ENCODE data around the gene C17orf67. TPM values are rescaled to one million over a fixed set of nuclear protein-coding genes. Genes with fewer than 3 reads are reported as not detected.

Gene C17orf67
- total and polyA plus RNA-seq, 2 of the 8 experiments (the other 6 are each of a cell fraction or from before 2014, with no cell fraction given), result 0.67 to 2.2 TPM

DNA sequence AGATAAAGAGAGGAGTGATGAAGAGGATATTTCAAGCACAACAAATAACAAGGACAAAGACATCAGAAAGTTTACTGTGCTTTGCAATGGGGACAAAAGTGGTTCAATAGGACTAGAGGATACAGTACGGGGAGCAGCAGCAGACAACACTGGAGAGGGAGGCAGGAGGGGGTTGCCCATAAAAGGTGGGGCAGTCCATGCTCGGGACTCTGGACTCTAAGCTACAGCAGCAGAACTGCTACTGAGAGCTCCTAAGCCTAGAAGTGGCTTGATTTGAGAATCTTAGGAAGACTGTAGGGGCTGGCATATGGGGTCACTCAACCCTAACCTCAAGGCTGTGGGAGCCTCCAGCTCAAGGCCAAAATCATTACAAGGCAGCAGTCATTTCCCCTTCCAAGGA is 62.2 kb downstream of the C17orf67 start (continued):
- no peak for TF ChIP-seq TBP (IDR thresholded peaks at IDR 0.05; ENCODE audit: low read depth, low read length)
- TF ChIP-seq POU5F1 (IDR thresholded peaks at IDR 0.05; ENCODE audit: low read depth, low read length), result no peak
- no peak for TF ChIP-seq GTF2F1 (IDR thresholded peaks at IDR 0.05; ENCODE audit: borderline replicate concordance, low read depth, low read length)
- no peak for TF ChIP-seq HDAC2 (IDR thresholded peaks at IDR 0.05; ENCODE audit: borderline replicate concordance in 1 of 2, low read depth in 2 of 2, low read length in 2 of 2)
- TF ChIP-seq NANOG (IDR thresholded peaks at IDR 0.05; ENCODE audit: insufficient read depth, low read depth, low read length, poor library complexity, severe bottlenecking), result no peak

Measured in H1 (cell line).